Lower leg skin (tissue), 3 donors: ENCODE data around the gene RASL12.

Source experiments
- POLR2A ChIP-seq, 2 donors: fragments of 450-650 bp; IDR thresholded peaks; one replicate each; pipeline ENCODE4 v1.6.1; 2016 to 2017; ENCODE audit warnings: antibody characterized with exemption in 2 of 2, mild to moderate bottlenecking in 1 of 2, moderate library complexity in 1 of 2
- TF ChIP-seq, protein P1 (sequence below), 3 donors: fragments of 450-650 bp; IDR thresholded peaks; one replicate each; pipeline ENCODE4 v1.5.1; 2016; ENCODE audit warnings: antibody characterized with exemption in 3 of 3, mild to moderate bottlenecking in 3 of 3, moderate library complexity in 2 of 3

DNA sequence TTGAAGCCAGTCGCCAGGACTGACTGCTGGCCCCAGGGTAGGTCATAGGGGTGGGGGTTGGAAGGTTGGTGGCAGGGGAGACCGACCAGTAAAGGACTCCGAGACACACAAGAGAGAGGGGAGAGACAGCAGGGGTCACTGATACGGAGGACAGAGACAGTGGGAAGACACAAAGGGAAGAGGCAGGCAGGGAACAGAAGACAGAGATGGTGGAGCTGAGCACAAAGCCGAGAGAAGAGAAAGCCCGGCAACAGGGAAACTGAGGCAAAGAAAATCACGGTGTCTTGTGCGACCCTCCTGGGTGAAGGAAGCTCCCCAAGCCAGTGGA is 510 bp downstream of the RASL12 start:
- TF ChIP-seq, protein P1, sequence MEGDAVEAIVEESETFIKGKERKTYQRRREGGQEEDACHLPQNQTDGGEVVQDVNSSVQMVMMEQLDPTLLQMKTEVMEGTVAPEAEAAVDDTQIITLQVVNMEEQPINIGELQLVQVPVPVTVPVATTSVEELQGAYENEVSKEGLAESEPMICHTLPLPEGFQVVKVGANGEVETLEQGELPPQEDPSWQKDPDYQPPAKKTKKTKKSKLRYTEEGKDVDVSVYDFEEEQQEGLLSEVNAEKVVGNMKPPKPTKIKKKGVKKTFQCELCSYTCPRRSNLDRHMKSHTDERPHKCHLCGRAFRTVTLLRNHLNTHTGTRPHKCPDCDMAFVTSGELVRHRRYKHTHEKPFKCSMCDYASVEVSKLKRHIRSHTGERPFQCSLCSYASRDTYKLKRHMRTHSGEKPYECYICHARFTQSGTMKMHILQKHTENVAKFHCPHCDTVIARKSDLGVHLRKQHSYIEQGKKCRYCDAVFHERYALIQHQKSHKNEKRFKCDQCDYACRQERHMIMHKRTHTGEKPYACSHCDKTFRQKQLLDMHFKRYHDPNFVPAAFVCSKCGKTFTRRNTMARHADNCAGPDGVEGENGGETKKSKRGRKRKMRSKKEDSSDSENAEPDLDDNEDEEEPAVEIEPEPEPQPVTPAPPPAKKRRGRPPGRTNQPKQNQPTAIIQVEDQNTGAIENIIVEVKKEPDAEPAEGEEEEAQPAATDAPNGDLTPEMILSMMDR (IDR thresholded peaks at IDR 0.05) = no peak
- no peak for TF ChIP-seq POLR2A (IDR thresholded peaks at IDR 0.05)
